Urothelium cell line (cell line): ENCODE data around the gene PCDHGB6.
A peak's percentile ranks its signal among the peaks of the same experiment; 100 is the strongest.
"Not testable (repeated sequence)": the region's sequence is repeated elsewhere in the genome, so short reads cannot be mapped to it uniquely, and the experiment has no call there.

ENCODE experiments used
- DNase-seq: peaks from one replicate; pipeline ENCODE4 v3.0.0; 2011; ENCODE audit warnings: low spot score, mixed read lengths
- FAIRE-seq: peaks from 2 replicates; lab custom pipeline; 2011; peaks lifted over from hg19 to GRCh38; lab: Jason Lieb, UNC

Gene PCDHGB6

GRCh38 chr5:141407790-141408505 is at the start of gene PCDHGB6:
PCDHGB6 (plus strand) TSS chr5:141408021; CDS start chr5:141408203, 182 bp downstream.
- FAIRE-seq, DNase-seq: not testable (repeated sequence)

- FAIRE-seq, result no peak
- DNase-seq, result no peak
These were observed 47.9 kb upstream of the PCDHGB6 start, which contains the start of gene PCDHGB2 for GRCh38 chr5:141359790-141360426. PCDHGB2 (plus strand) TSS chr5:141359994; CDS start chr5:141360136, 142 bp downstream.

GRCh38 chr5:141360685-141361084 is 47.1 kb upstream of the PCDHGB6 start:
- DNase-seq (no peak), FAIRE-seq (no peak)

DNA sequence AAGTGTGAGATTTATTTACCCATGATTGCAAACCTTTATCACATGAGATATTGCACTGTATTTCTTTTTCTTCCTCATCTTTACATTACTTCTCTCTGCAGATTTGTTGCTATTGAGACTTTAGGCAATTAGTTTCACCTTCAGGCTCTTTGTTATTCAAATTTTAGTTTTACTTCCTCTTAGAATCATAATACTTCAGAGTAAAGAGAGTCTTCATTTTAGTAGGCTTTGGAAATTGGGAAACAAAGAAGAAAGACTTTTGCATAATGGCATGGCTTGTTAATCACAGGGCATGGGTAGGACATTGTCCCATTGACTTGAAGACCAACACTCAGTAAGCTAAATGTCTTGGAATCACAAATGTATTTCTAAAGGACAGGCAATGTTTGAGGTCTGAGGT is 45.1 kb upstream of the PCDHGB6 start:
- FAIRE-seq (no peak), DNase-seq (no peak)

DNA sequence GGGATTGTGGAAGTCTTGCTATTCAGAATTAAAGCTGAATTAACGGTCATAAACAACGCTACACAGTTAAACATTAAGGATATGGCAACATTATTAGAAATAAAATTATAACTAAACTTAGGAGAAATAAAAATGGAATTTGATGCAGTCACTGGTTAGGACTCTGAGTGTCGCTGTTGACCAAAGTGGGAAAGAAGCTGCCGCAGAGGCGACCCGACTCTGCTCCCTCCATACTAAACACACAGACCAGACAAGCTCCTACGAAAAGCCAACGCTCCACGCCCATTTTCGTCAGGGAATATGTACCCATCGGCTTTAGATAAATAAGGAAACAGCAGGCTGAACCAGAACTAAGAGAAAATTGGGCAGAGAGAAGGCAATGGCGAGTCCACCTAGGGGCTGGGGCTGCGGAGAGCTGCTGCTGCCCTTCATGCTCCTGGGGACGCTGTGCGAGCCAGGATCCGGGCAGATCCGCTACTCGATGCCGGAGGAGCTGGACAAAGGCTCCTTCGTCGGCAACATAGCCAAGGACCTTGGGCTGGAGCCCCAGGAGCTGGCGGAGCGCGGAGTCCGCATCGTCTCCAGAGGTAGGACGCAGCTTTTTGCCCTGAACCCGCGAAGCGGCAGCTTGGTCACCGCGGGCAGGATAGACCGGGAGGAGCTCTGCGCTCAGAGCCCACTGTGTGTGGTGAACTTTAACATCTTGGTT is 43.7 kb upstream of the PCDHGB6 start, which contains the start of gene PCDHGA5:
TSS of gene PCDHGA5 (plus strand) at position 211 of the 709 bp plus-strand sequence. CDS start at position 380, 169 bp downstream.
- FAIRE-seq, result no peak
- DNase-seq, result no peak

DNA sequence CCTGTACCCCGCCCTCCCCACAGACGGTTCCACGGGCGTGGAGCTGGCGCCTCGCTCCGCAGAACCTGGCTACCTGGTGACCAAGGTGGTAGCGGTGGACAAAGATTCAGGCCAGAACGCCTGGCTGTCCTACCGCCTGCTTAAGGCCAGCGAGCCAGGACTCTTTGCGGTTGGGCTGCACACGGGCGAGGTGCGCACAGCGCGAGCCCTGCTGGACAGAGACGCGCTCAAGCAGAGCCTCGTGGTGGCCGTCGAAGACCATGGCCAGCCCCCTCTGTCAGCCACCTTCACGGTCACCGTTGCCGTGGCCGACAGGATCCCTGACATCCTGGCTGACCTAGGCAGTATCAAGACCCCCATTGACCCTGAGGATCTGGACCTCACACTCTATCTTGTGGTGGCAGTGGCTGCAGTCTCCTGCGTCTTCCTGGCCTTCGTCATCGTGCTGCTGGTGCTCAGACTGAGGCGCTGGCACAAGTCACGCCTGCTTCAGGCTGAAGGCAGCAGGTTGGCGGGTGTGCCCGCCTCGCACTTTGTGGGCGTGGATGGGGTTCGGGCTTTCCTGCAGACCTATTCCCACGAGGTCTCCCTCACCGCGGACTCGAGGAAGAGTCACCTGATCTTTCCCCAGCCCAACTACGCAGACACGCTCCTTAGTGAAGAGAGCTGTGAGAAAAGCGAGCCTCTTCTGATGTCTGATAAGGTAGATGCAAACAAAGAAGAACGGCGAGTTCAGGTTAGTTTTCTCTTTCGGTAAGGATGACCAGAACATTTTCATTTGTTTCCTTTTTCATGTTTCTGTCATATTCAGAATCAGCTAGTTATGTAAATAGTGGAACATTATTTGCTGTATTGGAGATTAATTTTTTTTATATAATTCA is 41.6 kb upstream of the PCDHGB6 start:
- no peak for FAIRE-seq
- no peak for DNase-seq

DNA sequence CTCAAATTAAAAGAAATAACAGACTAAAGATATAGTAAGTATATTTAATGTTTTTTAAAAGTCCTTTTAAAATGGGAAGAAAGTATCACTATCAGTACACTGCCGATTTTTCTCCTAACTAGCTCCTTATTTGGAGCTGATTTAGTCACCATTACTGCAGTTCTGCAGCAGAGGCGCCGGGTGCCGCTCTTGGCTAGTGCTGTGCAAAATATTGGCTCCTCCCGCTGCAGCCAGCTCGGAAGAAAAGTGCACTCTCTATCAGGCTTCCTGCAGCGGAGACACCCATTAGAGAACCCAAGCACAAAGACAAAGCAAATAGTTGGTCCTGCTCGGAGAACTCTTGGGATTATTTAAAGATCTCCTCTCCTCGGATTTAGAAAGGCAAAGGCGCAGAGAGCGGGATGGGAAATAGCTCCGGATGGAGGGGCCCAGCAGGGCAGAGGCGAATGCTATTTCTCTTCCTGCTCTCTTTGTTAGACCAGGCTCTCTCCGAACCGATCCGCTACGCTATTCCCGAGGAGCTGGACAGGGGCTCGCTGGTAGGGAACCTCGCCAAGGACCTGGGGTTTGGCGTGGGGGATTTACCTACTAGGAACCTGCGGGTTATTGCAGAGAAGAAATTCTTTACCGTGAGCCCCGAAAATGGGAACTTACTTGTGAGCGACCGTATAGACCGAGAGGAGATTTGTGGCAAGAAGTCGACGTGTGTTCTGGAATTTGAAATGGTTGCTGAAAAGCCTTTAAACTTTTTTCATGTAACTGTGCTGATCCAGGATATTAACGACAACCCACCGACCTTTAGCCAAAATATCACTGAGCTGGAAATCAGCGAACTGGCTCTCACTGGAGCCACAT is 37.6 kb upstream of the PCDHGB6 start, which contains the start of gene PCDHGB3:
TSS of gene PCDHGB3 (plus strand) at position 249 of the 855 bp plus-strand sequence. CDS start at position 402, 153 bp downstream.
- FAIRE-seq (no peak), DNase-seq (no peak)

DNA sequence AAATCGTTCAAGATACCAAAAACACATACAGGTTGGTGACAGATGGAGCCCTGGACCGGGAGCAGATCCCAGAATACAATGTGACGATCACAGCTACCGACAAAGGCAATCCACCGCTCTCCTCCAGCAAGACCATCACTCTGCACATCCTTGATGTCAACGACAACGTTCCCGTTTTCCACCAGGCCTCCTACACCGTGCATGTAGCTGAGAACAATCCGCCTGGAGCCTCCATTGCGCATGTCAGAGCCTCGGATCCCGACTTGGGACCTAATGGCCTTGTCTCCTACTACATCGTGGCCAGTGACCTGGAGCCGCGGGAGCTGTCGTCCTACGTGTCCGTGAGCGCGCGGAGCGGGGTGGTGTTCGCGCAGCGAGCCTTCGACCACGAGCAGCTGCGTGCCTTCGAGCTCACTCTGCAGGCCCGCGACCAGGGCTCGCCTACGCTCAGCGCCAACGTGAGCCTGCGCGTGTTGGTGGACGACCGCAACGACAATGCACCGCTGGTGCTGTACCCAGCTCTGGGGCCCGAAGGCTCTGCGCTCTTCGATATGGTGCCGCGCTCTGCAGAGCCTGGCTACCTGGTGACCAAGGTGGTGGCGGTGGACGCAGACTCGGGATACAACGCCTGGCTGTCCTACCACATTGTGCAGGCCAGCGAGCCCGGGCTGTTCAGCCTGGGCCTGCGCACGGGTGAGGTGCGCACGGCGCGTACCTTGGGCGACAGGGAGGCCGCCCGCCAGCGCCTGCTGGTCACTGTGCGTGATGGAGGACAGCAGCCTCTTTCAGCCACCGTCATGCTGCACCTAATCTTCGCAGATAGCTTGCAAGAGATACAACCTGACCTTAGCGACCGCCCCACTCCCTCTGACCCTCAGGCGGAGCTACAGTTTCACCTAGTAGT is 36.0 kb upstream of the PCDHGB6 start:
- FAIRE-seq (no peak), DNase-seq (no peak)

DNA sequence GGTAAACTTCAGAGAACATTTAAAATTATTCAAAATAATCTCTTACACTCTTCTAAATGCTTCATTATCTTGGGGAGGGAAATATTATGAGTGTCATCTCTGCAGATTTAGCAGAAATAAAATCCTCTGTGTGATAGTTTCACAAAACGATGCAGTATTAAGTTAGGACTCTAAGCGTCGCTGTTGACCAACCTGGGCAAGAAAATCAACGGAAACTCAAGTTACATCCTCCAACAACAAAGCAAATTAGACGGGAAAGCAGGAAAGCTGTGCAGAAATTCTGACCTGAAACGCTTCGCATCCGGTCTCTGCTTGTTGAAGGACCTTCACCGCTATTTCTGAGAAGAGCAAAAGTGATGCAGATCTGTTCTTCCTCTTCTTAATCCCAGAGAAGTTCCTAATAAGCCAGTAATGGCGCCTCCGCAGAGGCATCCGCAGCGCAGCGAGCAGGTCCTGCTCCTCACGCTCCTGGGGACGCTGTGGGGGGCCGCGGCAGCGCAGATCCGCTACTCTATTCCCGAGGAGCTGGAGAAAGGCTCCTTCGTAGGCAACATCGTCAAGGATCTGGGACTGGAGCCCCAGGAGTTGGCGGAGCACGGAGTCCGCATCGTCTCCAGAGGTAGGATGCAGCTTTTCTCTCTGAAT is 34.0 kb upstream of the PCDHGB6 start, which contains the start of gene PCDHGA6:
TSS of gene PCDHGA6 (plus strand) at position 219 of the 645 bp plus-strand sequence. CDS start at position 412, 193 bp downstream.
- FAIRE-seq (no peak), DNase-seq (no peak)

- no peak for DNase-seq
- no peak for FAIRE-seq
These were observed 33.2 kb upstream of the PCDHGB6 start for GRCh38 chr5:141374627-141375026.

- not testable (repeated sequence) for FAIRE-seq, DNase-seq
These were observed 32.2 kb upstream of the PCDHGB6 start for GRCh38 chr5:141375444-141376155.

DNA sequence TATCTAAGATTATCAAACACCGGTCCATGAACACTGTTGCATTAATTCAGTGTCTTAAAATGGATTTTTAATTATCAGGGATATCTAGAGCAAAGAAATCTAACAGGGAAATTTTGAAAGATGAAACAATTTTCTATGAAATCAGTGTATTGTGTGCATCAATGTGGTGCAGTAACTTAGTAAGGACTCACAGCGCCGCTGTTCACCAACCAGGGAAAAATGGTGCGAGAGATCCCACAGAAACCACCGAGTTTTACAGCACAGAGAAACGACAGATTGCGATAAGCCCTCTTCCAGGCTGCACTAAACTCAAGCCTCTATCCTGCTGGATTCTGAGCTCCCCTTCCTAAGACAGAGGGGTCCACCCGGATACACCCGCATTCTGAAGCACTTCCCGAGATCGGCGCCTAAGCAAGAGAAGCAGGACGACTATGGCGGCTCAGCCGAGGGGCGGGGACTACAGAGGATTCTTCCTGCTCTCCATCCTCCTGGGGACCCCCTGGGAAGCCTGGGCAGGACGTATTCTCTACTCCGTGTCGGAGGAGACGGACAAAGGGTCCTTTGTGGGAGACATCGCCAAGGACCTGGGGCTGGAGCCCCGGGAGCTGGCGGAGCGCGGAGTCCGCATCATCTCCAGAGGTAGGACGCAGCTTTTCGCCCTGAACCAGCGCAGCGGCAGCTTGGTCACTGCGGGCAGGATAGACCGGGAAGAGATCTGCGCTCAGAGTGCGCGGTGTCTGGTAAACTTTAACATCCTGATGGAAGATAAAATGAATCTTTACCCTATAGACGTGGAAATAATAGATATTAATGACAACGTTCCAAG is 25.1 kb upstream of the PCDHGB6 start, which contains the start of gene PCDHGA7:
TSS of gene PCDHGA7 (plus strand) at position 274 of the 826 bp plus-strand sequence. CDS start at position 432, 158 bp downstream.
- DNase-seq (no peak), FAIRE-seq (no peak)

GRCh38 chr5:141383345-141383744 is 24.5 kb upstream of the PCDHGB6 start:
- FAIRE-seq (no peak), DNase-seq (no peak)

- DNase-seq (no peak), FAIRE-seq (no peak)
These were observed 23.2 kb upstream of the PCDHGB6 start for GRCh38 chr5:141384471-141385267.

DNA sequence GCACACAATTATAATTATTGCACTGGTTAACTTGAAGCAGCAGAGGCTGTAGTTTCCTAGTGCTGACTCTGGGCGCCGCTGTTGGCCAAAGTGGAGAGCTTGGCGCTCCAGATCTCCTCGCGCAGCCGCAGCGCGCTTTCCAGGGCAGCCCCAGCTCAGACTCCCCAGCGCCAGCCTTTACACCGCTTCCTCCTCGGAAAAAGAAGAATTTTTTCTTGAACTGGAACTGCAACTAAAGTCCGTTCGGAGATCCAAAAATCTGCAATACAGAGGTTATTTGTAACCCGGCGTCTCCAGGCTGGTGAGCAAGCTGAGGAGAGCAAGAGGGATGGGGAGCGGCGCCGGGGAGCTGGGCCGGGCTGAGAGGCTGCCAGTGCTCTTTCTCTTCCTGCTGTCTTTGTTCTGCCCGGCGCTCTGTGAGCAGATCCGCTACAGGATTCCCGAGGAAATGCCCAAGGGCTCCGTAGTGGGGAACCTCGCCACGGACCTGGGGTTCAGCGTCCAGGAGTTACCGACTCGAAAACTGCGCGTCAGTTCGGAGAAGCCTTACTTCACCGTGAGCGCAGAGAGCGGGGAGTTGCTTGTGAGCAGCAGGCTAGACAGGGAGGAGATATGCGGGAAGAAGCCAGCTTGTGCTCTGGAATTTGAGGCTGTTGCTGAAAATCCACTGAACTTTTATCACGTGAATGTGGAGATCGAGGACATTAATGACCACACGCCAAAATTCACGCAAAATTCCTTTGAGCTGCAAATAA is 20.1 kb upstream of the PCDHGB6 start, which contains the start of gene PCDHGB4:
TSS of gene PCDHGB4 (plus strand) at position 142 of the 755 bp plus-strand sequence. CDS start at position 329, 187 bp downstream.
- DNase-seq, result peak; percentile 14
- FAIRE-seq, result peak; percentile 20
